HG03432 (cell line): Measurements from ENCODE around the gene CAMSAP1.

Experiments
- ATAC-seq: cut with Tn5 transposase; IDR thresholded peaks from one replicate; pipeline ENCODE4 v1.9.1; 2021; ENCODE audit warnings: mild to moderate bottlenecking, moderate library complexity; ENCODE audit not compliant: unreplicated experiment

The CAMSAP1 gene

GRCh38 chr9:135848341-135849047 lies 58.9 kb downstream of the CAMSAP1 start:
- ATAC-seq = no peak

DNA sequence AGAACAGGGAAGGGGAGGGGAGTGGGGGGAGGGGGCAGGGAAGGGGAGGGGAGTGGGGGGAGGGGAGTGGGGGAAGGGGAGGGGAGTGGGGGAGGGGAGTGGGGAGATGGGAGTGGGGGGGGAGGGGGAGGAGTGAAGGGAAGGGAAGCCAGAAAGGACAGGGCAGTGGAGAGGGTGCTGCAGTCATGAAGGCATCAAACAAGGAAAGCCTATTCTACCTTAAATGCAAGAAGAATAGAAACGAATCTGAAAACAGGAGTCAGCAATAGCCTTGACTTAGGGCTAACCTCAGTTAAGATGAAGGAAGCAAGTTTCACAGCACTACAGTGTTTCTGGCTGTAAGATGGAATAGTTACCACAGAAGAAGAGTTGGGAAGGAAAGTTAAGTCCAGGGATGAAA lies 59.5 kb downstream of the CAMSAP1 start:
- ATAC-seq = no peak

- ATAC-seq = no peak
Measured at GRCh38 chr9:135840539-135840938, 66.8 kb downstream of the CAMSAP1 start.

GRCh38 chr9:135840107-135840506 lies 67.2 kb downstream of the CAMSAP1 start:
- no peak for ATAC-seq

DNA sequence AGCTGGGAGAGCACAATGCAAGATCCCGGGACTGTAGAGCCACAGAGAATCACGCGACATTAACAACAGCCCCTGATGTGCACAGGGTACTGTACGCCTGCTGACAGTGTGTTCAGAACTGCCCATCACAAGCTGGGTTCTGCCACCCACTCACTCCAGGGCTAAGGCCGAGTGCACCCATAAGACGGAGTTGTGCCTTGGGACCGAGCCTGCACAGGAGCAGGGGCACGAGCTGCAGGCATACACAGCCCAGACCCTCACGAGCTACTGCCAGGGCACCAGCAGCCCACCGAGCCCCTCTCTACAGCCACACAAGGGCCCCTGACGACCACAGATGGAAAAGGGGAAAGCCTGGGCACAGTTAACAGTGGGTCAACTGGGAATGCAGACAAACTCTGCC lies 67.8 kb downstream of the CAMSAP1 start:
- no peak for ATAC-seq

GRCh38 chr9:135835131-135835530 lies 72.2 kb downstream of the CAMSAP1 start:
- ATAC-seq = no peak

GRCh38 chr9:135833864-135834263 lies 73.5 kb downstream of the CAMSAP1 start:
- no peak for ATAC-seq

DNA sequence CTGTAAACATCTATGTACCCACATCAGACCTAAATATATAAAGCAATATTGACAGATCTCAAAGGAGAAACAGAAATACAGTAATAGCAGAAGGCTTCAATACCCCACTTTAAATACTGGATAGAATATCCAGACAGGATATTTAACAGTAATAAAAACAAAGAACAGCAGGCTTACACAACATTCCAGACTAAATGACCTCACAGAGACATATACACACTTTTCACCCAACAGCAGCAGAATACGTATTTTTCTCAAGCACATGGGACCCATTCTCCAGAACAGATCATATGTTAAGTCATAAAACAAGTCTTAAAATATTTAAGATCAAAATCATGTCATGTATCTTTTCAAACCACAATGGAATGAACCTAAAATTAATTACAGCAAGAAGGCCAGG lies 76.8 kb downstream of the CAMSAP1 start:
- ATAC-seq = no peak

DNA sequence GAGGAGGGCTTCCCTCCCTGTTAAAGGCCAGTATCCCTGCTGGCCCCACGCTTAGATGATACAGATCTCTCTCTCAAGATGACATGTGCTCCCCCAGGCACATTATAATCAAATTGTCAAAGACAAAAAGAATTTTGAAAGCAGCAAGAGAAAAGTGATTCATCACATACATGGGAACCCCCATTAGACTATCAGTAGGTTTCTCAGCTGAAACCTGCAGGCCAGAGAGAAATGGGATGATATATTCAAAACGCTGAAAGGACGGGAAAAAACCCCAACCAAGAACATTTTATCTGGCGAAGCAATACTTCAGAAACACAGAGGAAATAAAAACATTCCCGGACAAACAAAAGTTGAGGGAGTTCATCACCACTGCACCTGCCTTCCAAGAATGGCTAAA lies 78.7 kb downstream of the CAMSAP1 start:
- ATAC-seq = no peak

DNA sequence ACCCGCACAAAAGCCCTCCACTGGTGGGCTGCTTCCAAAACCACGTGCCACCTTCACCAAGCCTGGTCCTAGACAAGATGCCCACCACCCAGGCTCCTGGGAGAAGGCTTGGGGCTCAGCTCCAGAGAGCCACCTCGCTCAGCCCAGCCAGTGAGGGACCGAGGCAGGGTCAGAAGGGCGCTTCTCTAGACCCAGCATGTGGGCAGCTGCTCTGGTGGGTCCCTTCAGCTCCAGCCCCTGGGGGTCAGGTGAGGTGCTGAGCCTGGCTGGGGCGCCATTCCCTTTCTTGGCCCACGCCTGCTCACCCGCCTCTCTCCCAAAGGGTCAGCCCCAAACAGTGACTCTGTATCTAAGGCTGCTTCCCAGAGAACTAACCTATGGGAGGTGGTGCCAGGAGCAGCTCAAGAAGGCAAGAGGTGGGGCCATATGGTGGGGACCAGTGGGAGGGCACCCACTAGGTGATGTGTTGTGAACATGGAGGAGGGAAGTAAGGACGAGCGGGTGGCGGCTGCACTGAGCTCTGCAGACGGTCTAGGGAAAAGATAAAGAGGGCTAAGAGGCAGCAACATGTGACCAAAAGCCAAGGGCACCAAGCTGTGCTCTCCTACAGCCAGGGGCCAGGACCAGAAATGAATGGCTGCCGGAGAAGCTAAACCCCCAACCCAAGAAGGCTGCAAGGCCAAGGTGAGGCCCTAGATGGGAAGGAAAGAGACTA lies 79.3 kb downstream of the CAMSAP1 start:
- ATAC-seq = no peak

- ATAC-seq = no peak
Measured at GRCh38 chr9:135827301-135827700, 80.0 kb downstream of the CAMSAP1 start.

- no peak for ATAC-seq
Measured at GRCh38 chr9:135826188-135826545, 81.2 kb downstream of the CAMSAP1 start.

- ATAC-seq = no peak
Measured at GRCh38 chr9:135825435-135826187, 81.7 kb downstream of the CAMSAP1 start.

GRCh38 chr9:135823036-135823435 lies 84.3 kb downstream of the CAMSAP1 start:
- ATAC-seq = no peak

GRCh38 chr9:135822374-135822755 lies 85.0 kb downstream of the CAMSAP1 start:
- no peak for ATAC-seq

DNA sequence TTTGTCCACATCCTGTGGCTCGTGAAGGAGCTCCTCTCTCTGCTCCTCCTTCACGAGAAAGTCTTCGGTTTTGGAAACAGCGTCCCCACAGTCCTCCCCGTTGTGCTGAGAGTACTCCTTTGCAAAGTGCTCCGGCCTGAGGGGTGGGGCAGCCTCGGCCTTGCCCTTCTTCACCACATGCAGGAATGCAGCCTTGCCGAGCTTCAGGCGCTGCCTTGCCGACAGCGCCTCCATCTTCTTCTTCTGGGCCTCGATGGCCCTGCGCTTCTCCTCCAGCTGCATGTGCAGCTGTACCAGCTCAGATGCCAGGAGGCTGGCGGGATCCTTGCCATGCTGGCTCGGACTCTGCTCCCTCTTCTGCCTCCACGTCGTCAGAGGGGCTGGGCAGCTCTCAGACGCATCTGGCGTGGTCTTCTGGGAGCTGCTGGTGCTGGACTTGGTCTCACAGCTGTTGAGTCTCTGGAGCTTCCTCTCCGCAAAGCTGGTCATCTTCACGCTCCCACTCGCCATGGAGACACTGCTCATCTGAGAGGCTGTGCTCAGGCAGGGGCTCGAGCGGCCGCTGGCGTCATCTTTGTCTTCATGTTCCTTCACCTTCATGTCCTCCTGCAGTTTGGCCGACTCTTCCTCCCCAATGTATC lies 85.5 kb downstream of the CAMSAP1 start:
- no peak for ATAC-seq

DNA sequence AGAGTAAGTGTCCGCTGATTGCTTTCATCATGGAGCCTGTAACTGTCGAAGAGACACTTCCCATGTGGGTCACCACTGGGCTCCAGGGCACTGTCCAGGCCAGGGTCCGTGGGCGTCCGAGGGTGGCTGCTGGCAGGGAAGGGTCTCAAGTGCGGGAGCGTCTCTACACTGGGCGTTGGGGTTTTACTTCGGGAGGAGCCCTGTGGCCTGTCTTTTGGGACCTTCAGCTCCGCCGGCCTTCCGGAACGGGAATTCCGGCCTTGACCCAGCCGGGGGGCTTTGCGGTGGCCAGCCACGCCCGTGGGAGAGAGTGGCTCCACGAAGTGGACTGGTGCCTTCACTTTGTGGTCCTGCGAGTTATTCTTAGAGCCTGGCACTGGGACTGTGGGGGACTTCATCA lies 86.2 kb downstream of the CAMSAP1 start:
- ATAC-seq = no peak

- no peak for ATAC-seq
Measured at GRCh38 chr9:135820661-135821060, 86.7 kb downstream of the CAMSAP1 start.

DNA sequence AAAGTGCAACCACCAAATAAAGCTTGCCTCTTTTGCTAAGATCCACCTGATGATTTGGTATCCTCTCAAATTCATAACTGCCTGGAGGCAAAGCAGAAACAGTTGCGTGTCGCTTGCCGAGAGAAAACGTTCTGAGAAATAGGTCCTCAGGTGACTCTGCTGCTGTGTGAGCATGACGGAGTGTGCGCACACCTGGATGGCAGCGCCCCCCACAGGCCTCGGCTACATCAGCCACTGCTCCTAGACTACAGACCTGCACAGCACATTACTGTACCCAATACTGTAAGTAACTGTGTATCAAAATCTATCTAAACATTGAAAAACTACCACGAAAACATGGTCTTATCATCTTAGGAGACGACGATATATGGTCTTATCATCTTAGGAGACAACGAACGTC lies 87.4 kb downstream of the CAMSAP1 start:
- ATAC-seq = no peak

GRCh38 chr9:135818718-135819475 lies 88.4 kb downstream of the CAMSAP1 start:
- ATAC-seq = no peak
